ENCODE results near the gene ZDHHC14.

DNA sequence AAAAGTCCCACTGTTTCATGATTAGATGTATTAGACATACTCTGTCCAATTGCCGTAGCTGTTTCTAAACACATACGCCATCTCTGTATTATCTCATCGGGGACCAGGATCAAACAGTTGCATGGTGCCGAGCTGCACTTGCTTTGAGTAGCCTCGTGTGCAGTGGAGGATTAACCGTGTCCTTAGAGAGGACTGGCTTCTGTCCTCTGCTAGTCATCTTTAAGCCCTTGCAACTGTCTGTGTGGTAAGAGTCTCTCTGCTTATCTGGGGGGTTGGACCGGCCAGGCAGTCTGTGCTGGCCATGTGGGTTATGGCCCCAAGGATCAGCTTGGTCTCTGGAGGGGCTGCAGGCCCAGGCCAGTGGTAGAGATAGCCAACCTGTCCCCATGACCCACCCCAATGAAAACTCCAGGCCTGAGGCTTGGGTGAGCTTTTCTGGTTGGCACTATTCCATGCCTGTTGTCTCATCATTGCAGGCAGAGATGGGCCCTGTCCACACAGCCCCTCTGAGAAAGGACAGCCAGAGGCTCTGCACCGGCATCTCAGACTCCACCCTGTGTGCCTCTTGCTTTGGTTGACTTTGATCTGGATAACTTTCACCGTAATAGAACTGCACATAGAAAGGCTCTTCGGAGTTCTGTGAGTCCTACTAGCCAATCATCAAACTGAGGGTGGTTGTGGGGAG lies 304.7 kb downstream of the ZDHHC14 start:
- TF ChIP-seq, protein P1, sequence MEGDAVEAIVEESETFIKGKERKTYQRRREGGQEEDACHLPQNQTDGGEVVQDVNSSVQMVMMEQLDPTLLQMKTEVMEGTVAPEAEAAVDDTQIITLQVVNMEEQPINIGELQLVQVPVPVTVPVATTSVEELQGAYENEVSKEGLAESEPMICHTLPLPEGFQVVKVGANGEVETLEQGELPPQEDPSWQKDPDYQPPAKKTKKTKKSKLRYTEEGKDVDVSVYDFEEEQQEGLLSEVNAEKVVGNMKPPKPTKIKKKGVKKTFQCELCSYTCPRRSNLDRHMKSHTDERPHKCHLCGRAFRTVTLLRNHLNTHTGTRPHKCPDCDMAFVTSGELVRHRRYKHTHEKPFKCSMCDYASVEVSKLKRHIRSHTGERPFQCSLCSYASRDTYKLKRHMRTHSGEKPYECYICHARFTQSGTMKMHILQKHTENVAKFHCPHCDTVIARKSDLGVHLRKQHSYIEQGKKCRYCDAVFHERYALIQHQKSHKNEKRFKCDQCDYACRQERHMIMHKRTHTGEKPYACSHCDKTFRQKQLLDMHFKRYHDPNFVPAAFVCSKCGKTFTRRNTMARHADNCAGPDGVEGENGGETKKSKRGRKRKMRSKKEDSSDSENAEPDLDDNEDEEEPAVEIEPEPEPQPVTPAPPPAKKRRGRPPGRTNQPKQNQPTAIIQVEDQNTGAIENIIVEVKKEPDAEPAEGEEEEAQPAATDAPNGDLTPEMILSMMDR (IDR thresholded peaks at IDR 0.05; ENCODE audit: insufficient read depth, low read length) = no peak
- TF ChIP-seq POLR2AphosphoS5 (IDR thresholded peaks at IDR 0.05; ENCODE audit: low read depth) (no peak), GABPA (IDR thresholded peaks at IDR 0.05; ENCODE audit: low read depth) (no peak), SPI1 (IDR thresholded peaks at IDR 0.05; ENCODE audit: borderline replicate concordance, low read depth) (no peak)
- TF ChIP-seq, protein P2, sequence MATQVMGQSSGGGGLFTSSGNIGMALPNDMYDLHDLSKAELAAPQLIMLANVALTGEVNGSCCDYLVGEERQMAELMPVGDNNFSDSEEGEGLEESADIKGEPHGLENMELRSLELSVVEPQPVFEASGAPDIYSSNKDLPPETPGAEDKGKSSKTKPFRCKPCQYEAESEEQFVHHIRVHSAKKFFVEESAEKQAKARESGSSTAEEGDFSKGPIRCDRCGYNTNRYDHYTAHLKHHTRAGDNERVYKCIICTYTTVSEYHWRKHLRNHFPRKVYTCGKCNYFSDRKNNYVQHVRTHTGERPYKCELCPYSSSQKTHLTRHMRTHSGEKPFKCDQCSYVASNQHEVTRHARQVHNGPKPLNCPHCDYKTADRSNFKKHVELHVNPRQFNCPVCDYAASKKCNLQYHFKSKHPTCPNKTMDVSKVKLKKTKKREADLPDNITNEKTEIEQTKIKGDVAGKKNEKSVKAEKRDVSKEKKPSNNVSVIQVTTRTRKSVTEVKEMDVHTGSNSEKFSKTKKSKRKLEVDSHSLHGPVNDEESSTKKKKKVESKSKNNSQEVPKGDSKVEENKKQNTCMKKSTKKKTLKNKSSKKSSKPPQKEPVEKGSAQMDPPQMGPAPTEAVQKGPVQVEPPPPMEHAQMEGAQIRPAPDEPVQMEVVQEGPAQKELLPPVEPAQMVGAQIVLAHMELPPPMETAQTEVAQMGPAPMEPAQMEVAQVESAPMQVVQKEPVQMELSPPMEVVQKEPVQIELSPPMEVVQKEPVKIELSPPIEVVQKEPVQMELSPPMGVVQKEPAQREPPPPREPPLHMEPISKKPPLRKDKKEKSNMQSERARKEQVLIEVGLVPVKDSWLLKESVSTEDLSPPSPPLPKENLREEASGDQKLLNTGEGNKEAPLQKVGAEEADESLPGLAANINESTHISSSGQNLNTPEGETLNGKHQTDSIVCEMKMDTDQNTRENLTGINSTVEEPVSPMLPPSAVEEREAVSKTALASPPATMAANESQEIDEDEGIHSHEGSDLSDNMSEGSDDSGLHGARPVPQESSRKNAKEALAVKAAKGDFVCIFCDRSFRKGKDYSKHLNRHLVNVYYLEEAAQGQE (IDR thresholded peaks at IDR 0.05; ENCODE audit: insufficient replicate concordance, low read depth) = no peak
